Tongue (tissue), 2 donors: ENCODE measurements around the gene SLC10A1. TPM values are rescaled to one million over a fixed set of nuclear protein-coding genes. Genes with fewer than 3 reads are reported as not detected.
A peak's percentile ranks its signal among the peaks of the same experiment; 100 is the strongest.
"Not testable (repeated sequence)": the region's sequence is repeated elsewhere in the genome, so short reads cannot be mapped to it uniquely, and the experiment has no call there.

Experiments
- DNase-seq: peaks from one replicate; pipeline ENCODE4 v3.0.0-alpha.2; 2015
- total RNA-seq: library from RNA; depleted of rRNA; stranded (reverse); fragments of >200 nt; gene quantifications from one replicate; pipeline ENCODE4 v1.2.3, GENCODE V29; 2014

Gene SLC10A1
- not detected for total RNA-seq

DNA sequence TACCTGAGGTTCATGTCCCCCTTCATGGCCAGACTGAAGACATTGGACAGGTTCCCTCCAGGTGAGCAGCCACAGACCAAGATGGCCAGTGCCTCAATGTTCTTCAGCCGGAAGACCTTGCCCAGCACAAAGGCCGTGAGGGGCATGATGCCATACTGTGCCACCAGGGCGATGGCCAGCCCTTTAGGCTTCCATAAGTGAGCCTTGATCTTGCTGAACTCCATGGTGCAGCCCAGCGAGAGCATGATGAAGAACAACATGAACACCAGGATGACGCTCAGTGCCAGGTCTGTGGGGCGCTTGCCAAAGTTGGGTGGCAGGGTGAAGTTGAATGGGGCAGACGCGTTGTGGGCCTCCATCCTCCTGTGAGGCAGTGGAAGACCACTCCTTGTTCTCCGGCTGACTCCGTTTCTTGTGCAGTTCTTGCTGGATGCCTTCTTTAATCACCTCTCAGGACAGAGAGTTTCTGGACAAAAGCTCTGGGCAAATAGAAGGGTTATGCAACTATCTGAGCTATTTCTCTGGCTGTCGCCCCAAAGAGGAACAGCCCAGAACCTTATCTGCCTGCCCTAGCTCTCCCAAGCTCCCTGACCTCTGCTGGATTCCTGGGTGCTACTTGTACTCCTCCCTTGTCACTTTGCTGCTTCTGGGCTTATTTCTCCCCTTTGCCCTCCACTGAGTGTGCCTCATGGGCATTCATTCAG, at the start of gene SLC10A1:
Gene SLC10A1 (minus strand): TSS at position 445 of the 704 bp plus-strand sequence. CDS start 86 bp downstream, at position 359.
- DNase-seq, result no peak

DNA sequence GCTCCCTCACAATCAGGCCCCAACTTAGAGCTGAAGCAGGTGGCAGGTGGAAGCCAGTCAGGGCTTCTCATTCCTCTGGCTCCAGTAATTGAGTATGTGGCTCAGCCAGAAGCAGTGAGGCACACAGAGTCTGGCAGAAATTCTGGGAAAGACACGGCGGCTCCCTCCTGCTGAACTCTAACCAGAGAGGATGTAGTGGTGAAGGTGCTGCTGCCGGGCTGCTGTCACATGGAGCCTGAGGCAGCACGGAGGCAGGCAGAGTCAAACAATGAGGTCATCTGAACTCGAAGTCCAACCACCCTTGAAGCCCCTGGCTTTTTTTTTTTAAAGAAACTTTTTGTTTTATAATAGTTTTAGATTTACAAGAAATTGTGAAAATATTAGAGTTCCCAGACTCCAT, 48.7 kb upstream of the SLC10A1 start:
- DNase-seq, result no peak

DNA sequence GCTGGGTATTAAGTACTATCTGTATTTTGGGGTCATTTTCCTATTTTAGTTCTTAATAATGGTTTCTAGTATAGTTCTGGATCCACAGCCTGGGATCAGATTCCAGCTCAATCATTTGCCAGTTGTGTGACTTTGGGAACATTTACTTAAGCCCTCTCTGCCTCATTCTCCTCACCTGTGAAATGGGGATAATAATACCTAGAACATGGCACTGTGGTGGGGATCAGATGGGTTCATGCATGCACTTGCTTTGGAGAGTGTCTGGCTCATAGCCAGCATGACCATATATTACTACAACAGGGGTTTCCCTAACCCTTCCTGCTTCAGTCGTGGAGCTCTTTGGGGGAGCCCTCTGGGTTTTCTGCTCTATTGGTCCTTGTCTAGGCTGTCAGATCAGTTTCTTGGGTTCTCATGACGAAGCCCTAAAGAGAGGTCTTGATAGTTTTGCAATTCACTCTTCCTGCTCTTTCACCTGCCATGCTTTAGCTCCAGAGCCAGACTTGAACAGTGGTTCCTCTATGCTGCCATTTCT, 48.1 kb upstream of the SLC10A1 start:
- no peak for DNase-seq

DNA sequence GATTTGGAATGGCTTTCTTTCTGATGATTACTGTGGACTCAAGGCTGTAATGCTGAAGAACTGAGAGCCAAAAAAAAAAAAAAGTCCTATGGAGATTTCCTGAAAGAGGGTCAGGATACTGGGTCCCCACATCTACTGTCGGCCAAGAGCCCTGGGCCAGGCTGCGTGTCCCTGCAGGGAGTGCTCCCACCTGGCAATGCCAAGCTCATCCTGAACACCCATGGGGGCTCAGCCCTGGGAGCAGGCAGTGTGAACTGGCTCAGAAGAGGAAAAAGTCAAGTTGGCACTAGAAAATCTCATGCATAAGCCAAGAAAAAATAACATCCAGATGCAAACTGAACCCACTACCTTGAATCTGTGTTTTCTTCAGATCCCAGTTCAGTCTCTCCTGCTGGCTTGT, 47.1 kb upstream of the SLC10A1 start:
- DNase-seq, result no peak

DNA sequence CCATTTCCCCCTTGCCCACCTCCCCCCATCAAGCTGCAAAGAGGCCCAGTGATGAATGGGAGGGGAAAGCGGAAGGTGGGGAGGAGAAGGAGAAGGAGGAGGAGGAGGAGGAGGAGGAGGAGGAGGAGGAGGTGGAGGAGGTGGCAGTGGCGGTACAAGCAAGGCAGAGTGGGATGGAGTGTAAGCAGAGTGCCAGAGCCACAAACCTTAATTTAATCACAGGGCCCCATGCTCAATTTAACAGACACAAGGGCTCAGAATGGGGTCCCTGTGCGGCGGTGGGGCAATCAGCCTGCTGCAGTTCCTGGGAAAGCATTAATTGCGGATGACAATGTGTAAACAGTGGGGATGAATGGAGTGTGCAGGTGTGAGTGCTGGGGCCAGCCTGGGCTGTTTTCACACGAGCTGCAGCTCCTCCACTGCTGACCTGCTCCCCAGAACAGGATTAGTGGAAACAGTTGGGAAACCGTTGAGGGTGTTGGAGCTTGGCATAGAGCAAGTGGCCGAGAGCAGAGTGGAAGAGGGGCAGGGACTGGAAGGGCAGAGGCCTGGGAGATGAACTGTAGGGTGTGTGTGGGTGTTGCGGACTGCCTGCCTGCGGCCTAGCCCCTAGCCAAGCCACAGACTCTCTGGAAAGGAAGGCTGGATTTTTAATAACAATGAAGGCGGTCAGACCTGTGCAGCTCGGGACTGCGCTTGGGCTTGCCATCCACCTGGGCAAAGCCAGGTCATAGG, 45.8 kb upstream of the SLC10A1 start:
- no peak for DNase-seq

DNA sequence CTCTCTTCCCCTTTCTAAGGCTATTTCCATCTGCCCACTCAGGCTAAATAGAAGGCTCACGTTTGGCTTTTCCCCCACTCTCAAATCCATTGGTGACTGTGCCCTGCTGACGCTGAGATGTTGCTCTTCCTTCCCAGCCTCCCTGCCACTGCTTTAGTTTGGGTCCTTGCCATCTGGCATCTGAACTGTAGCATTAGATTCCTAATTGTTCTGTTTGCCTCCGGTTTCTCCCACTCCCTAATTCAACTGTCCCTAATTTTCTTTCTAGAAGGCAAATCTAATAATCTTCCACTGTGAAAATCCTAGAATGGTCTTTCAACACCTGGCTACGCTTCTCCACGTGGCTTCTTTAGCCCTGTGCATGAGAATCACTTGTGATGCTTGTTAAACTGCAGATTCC, 44.6 kb upstream of the SLC10A1 start:
- DNase-seq, result peak; percentile 74

DNA sequence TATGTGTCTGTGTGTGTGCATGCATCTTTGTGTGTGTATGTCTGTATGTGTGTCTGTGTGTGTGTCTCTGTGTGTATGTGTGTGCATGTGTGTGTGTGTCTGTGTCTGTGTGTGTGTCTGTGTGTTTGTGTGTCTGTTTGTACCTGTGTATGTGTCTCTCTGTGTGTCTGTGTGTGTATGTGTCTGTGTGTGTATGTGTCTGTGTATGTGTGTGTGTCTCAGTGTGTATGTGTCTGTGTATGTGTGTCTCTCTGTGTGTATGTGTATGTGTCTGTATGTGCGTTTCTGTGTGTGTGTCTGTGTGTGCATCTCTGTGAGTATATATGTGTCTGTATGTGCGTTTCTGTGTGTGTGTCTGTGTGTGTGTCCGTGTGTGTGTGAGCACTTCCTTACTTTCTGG, 42.6 kb upstream of the SLC10A1 start:
- DNase-seq, result no peak

DNA sequence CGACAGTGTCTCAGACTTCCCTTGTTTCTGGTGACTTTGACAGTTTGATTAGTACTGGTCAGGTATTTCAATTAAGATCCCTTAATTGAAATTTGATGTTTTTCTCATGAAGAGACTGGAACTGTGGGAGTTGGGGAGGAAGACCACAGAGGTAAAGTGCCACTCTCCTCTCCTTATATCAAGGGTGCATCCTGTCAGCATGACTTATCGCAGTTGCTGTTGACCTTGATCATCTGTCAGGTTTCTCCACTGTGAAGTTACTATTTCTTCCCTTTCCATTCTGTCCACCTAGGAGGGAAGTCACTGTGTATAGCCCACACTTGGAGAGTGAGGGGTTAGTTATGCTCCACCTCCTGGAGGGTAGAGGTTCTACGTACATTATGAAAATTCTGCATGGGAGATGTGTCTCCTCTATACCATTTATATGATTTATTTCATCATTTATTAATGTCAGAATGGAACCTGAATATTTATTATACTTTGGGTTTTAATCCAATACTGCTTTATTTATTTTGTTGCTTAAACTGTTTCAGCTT, 41.9 kb upstream of the SLC10A1 start:
- DNase-seq, result no peak

DNA sequence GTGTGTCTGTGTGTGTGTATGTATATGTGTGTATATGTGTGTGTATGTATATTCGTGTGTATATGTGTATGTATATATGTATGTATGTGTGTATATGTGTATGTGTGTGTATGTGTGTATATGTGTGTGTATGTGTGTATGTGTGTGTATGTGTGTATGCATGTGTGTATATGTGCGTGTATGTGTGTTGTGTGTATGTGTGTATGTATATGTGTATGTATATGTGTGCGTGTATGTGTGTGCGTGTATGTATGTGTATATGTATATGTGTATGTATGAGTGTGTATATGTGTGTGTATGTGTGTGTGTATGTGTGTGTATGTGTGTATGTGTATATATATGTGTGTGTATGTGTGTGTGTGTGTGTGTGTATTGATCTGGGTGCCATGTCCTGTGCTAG, 31.8 kb upstream of the SLC10A1 start:
- DNase-seq, result no peak

DNA sequence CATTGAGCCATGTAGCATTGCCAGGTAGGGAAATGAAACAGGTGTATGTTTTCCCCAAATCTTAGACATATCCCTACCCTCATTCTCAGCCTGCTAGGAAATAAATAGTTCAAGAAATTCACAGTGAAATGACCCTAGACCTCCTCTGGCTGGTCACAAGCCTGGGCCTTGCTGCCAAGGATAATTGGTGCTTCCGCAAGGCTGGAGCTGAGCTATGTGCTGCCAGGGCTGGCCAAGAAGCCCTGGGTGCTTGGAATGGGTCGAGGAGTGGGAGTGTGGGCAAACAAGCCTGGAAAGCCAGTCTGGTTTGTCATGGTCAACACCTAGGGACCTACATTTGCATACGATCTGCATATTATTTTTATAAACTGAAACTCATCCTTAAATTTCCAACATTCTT, 31.3 kb upstream of the SLC10A1 start:
- no peak for DNase-seq

DNA sequence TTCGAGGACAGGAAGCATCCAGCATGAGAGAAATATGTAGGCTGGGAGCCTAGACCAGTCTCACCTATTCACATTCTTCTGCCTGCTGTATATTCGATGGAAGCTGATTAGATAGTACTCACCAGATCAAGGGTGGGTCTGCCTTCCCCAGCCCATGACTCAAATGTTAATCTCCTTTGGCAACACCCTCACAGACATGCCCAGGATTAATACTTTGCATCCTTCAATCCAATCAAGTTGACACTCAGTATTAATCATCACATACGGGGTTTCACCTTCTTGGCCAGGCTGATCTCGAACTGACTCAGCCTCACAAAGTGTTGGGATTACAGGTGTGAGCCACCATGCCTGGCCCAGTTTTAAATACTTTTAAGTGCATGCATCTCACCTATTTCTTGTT, 30.5 kb upstream of the SLC10A1 start:
- DNase-seq, result no peak

DNA sequence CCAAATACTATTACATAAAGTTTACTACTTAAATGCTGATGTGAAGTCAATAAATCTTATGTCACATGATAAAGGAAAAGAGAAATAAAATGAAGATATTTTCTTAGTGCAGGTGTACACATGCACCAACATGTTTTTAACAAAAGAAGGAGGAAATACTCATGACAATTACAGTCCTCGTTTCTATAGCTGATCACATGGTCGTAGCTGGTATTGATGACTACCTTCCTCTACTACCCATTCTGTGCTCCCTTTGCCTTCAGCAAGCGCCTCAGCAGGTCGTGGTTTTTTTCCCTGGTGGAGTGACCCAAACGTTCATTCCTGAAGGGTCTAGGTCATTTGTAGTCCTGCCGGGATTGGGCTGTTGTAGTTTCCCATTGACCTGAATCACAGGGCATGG, 25.4 kb upstream of the SLC10A1 start:
- no peak for DNase-seq

DNA sequence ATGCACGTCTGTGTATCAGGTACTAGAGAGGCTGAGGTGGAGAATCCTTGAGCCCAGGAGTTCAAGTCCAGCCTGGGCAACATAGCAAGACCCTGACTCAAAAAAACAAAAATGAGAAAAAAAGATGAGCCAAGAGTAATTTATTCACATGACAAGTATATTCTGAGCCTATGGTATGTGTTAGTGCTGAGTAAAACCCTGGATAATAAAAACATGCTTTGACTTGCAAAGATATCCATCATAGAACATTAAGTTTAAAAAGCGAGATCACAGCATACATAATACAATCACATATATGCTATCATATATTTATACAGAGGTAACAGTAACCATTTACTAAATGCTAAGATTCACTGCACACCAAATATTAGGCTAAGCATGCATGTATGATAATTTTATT, 23.9 kb upstream of the SLC10A1 start:
- DNase-seq, result no peak

DNA sequence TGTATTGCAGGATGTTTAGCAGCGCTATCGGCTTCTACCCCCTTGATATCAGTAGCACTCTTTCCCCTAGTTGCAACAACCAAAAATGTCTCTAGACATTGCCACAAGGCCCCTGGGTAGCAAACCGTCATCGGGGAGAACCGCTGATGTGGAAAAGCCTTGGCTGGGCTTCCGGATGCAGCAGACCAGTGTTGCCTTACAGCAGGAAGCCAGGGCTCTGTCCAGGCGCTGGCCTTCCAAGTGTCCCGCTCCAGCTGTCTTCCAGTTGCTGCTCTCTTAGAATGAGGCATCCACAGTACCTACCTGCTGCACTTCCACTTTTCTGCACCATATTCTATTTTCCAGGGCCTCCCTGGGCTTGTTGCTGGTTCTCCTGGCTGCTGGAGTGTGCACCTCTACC, 22.6 kb upstream of the SLC10A1 start:
- DNase-seq, result no peak

DNA sequence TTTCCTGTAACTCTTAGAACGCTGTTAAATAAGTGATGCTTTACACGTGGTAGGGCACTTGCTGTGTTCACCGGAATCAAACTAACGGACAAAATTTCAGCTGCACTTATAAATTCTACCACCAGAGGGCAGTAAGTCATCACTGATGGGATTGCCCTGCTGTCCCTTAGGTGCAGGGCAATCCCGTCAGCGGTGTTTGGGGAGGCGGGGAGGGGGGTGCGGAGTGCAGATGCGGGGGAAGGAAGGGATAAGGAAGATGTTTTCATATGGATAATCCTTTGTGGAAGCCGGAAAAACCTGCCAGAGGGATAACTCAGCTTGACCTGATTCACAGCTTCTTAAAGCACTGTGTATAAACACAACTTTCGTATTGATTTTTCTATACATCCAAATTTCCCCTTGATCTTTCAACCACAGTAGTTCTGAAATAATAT, 21.7 kb upstream of the SLC10A1 start:
- peak; percentile 87 for DNase-seq

DNA sequence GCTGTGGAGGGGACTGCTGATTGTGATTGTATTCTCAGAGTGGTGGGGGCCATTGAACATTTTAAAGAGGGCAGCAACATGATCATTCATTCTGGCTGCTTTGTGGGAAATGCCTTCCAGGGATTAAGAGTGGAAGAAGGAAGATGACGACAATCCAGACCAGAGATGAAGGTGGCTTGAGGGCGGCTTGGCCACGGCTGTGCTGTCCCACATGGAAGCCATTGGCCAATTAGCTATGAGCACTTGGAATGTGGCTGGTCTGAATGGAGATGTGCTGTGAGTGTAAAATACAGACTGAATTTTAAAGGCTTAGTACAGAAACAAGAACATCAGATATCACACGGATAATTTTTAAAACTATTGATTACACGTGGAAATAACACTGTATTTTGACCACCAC, 19.2 kb upstream of the SLC10A1 start:
- no peak for DNase-seq

DNA sequence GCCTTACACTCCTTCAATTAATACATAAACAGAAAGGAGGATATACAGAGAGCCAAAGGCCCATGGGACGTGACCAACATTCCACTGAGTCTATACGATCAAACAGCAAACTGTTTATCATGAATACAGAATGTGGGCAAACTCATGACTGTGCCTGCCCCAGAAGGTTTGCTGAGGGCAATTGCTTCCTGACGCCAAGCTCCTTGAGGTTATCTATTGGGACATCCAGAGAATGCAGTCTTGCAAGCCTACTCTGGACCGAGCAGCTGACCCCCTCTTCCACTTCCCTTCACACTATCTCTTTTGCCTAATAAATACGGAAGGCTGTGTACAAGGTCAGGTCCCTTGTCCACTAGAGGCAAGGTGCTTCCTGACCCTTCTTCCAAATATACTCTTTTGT, 18.5 kb upstream of the SLC10A1 start:
- no peak for DNase-seq

DNA sequence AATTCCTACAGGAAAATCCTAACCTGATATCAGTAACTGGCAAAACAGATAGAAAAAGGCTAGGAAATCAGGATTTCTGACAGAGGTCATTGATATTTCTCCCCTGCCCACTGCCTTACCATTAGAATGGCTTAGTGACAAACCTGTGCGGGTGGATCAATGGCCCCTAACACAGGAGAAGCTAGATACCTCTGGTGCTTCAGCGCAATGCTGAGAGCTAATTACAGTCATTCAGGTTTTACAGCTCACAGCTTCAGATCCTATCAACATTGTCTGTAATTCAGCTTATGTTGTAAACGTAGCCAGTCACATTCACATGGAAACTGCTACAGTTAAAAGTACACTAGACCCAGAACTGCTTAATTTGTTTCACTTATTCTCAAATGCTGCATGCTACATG, 17.4 kb upstream of the SLC10A1 start:
- no peak for DNase-seq

DNA sequence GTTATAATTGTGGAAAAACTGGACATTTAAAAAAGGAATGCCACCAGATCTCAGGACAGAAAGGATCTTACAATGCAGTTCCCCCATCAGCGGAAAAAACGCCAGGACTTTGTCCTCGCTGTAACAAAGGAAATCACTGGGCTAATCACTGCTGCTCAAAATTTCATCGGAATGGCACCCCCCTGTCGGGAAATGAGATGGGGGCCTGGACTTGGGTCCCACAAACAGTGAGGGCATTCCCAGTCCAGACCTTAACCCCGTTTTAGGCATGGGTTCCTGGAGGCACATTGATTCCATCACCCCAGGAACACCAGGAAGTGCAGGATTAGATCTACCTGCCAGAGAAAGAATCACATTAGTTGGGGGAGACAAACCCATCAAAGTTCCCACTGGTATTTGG, 16.3 kb upstream of the SLC10A1 start:
- DNase-seq, result not testable (repeated sequence)

DNA sequence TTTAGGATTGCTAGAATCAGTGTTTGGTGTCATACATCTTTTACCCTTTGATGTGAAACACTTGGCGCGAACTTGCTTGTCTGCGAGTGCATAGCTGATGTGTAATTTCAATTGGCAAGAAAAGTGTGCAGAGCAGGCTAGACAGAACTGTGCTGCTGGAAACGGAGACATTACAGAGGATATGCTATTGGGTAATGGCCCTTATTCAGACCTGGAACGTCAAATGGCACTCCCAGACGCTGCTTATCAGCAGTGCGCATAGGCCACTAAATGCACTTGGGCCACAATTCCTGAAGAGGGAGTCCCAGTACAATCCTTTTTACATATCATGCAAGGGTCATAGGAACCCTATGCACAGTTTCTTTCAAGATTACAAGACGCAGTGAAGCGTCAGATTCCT, 15.7 kb upstream of the SLC10A1 start:
- no peak for DNase-seq

DNA sequence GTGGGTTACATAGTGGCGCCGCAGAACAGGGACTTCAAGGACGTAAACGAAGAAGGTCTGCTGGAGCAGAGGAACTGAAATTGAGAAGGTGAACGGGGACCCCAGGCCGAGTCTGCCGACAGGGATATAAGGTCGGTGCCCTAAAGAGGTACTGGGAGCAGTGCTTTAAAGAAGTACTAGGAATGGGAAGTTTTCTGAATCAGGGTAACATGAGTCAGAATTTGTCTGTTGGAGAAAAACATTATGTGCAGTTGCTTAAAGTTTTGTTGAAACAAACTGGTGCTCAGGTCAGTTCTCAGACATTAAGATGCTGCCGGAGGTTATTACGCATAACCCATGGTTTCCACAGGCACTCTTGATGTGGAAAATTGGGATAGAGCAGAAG, 14.8 kb upstream of the SLC10A1 start:
- no peak for DNase-seq

DNA sequence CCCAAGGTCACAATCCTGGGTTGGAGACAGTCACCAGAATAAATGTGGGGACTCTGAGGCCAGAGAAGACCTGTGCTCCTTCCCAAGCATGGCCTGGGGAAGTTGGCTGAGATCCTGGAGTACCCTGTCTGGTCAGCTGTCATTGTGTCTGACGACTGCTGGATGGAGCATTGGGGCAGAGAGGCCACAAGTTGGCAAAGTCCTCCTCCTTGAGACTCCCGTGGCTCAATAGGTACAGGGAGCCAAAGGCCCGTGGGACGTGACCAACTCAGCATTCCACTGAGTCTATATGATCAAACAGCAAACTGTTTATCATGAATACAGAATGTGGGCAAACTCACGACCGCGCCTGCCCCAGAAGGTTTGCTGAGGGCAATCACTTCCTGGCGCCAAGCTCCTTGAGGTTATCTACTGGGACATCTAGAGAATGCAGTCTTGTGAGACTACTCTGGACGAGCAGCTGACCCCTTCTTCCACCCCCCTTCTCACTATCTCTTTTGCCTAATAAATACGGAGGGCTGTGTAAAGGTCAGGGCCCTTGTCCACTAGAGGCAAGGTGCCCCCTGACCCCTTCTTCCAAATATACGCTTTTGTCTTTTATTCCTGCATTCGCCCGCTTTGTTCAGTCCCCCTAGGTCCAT, 14.3 kb upstream of the SLC10A1 start:
- no peak for DNase-seq
